GM13977 (cell line): ENCODE data around the gene KCNH3.
"Not testable (repeated sequence)": the region's sequence is repeated elsewhere in the genome, so short reads cannot be mapped to it uniquely, and the experiment has no call there.

Experiments used
- DNase-seq: peaks from one replicate; pipeline ENCODE4 v3.0.0; 2012; ENCODE audit warnings: low spot score
- CTCF ChIP-seq: IDR thresholded peaks from 2 replicates; pipeline ENCODE4 v1.5.1; 2012; ENCODE audit warnings: mild to moderate bottlenecking, control low read depth; ENCODE audit not compliant: insufficient read depth; ENCODE audit errors: extremely low read depth, missing control alignments
- in situ Hi-C: fragments of 300-500 bp; cut with MboI; formaldehyde crosslinking; loops from one replicate; pipeline ENCODE4 v1.12.0; 2022; ENCODE audit warnings: low sequenced_read_pairs, low pct_unique_long_range_greater_than_20kb, mixed read lengths, inconsistent platforms; ENCODE audit not compliant: unreplicated experiment

Gene KCNH3

GRCh38 chr12:49603721-49604120 lies 64.9 kb downstream of the KCNH3 start:
- TF ChIP-seq CTCF, result no peak
- in situ Hi-C loops, result no loop called here
- DNase-seq, result no peak

- DNase-seq, result no peak
- TF ChIP-seq CTCF, result no peak
- in situ Hi-C loops, result no loop called here
Observed at GRCh38 chr12:49604856-49605255, 66.0 kb downstream of the KCNH3 start.

GRCh38 chr12:49605539-49605938 lies 66.7 kb downstream of the KCNH3 start, which contains the start of gene FAM186B:
TSS of gene FAM186B (minus strand) at chr12:49605639. CDS start at chr12:49605477, 162 bp downstream.
- in situ Hi-C loops, DNase-seq: not testable (repeated sequence)
